ENCODE data around the gene SLC25A19. TPM values are rescaled to one million over a fixed set of nuclear protein-coding genes. Genes with fewer than 3 reads are reported as not detected.
A peak's percentile ranks its signal among the peaks of the same experiment; 100 is the strongest.

Gene SLC25A19
- total and polyA plus RNA-seq, 2 donors (not counting 1 experiment from before 2014, with no cell fraction given): 36.8 to 46.4 TPM

- TF ChIP-seq EZH2 (IDR thresholded peaks at IDR 0.05; ENCODE audit: borderline replicate concordance, insufficient read depth, low read depth, low read length, poor library complexity, severe bottlenecking) (no peak), CTCF (IDR thresholded peaks at IDR 0.05) (no peak)
- H3K4me3 ChIP-seq (ENCODE audit: control extremely low read depth in 1 of 5, extremely low read depth in 1 of 5, insufficient read depth in 1 of 5, low read depth in 2 of 5, low read length in 4 of 5): no peak overlapping the region
- H2AFZ ChIP-seq (ENCODE audit: insufficient read depth, low read depth, low read length, poor library complexity, severe bottlenecking): no peak overlapping the region
- H3K27me3 ChIP-seq (replicated peaks in 1 of 4; ENCODE audit: control extremely low read depth in 1 of 4, control insufficient read depth in 3 of 4, insufficient read depth in 4 of 4, low read length in 3 of 4): no peaks in the 10 kb centered on the region
- no peaks in the 10 kb centered on the region for H4K20me1 ChIP-seq (ENCODE audit: control insufficient read depth, insufficient read depth, low read length, poor library complexity, severe bottlenecking)
- H3K36me3 ChIP-seq (replicated peaks in 1 of 2; ENCODE audit: control extremely low read depth in 1 of 2, control insufficient read depth in 1 of 2, extremely low read depth in 1 of 2, insufficient read depth in 2 of 2, low read length in 1 of 2): peaks cover 21 to 74% of the 10 kb centered on the region in 2 experiments
- H3K4me1 Mint-ChIP-seq: no peaks in the 10 kb centered on the region
- no peak overlapping the region for H3K27ac ChIP-seq (ENCODE audit: low read length in 2 of 2)
- H3K27ac Mint-ChIP-seq: no peak overlapping the region
- over 99% methylated on average over 13 of the region's 18 CpGs for WGBS (ENCODE audit: insufficient coverage)
- DNase-seq: no peak
- no peaks in the 10 kb centered on the region for H3K4me1 ChIP-seq (ENCODE audit: control insufficient read depth in 2 of 2, insufficient read depth in 2 of 2, low read length in 2 of 2)
- ATAC-seq (ENCODE audit: low read depth): no peak
- H3K4me2 ChIP-seq (replicated peaks; ENCODE audit: low read depth, low read length, poor library complexity, severe bottlenecking): no peak overlapping the region
- ChIA-PET POLR2A (no interaction called here), CTCF (interaction anchor here (0.7 to 3.9 kb wide), 2 partner anchors 8 to 118 kb away, joined by 4 to 22 read pairs; no protein-coding TSS in a partner anchor)
- H3K9ac ChIP-seq (ENCODE audit: low read length): no peak overlapping the region
- intact Hi-C loops (cut with micrococcal nuclease): no loop called here
- no peaks in the 10 kb centered on the region for H3K27me3 Mint-ChIP-seq
- no peaks in the 10 kb centered on the region for H3K9me3 ChIP-seq (ENCODE audit: control extremely low read depth in 1 of 3, control insufficient read depth in 2 of 3, insufficient read depth in 1 of 3, low read length in 2 of 3)
- H3K9me3 Mint-ChIP-seq (ENCODE audit: insufficient read depth): no peaks in the 10 kb centered on the region
- no peak overlapping the region for H3K4me3 Mint-ChIP-seq
- H3K79me2 ChIP-seq (ENCODE audit: control insufficient read depth, insufficient read depth, low read length): peaks cover 2% of the 10 kb centered on the region
Observed at GRCh38 chr17:75231741-75232464, 57.3 kb downstream of the SLC25A19 start.

DNA sequence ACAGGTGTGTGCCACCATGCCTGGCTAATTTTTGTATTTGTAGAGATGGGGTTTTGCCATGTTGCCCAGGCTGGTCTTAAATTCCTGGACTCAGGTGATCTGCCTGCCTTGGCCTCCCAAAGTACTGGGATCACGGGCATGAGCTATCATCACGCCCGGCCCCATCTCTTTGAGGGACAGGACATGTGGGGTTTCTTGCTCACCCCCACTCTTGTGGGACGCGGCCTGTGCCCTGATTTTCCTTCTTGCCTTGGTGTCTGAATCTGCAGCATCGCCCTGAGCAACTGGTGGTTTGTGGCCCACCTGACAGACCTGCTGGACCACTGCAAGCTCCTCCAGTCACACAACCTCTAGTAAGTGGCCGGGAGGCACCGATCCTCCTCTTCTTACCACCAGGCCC lies 58.2 kb downstream of the SLC25A19 start:
- intact Hi-C loops (cut with micrococcal nuclease): no loop called here
- no peak overlapping the region for H3K27ac ChIP-seq (ENCODE audit: low read length in 2 of 2)
- DNase-seq: no peak
- ATAC-seq (ENCODE audit: low read depth): no peak
- H3K4me2 ChIP-seq (replicated peaks; ENCODE audit: low read depth, low read length, poor library complexity, severe bottlenecking): no peak overlapping the region
- no peak overlapping the region for H3K9ac ChIP-seq (ENCODE audit: low read length)
- no peaks in the 10 kb centered on the region for H3K4me1 ChIP-seq (ENCODE audit: control insufficient read depth in 2 of 2, insufficient read depth in 2 of 2, low read length in 2 of 2)
- no peak overlapping the region for H3K4me3 ChIP-seq (ENCODE audit: control extremely low read depth in 1 of 5, extremely low read depth in 1 of 5, insufficient read depth in 1 of 5, low read depth in 2 of 5, low read length in 4 of 5)
- TF ChIP-seq EZH2 (IDR thresholded peaks at IDR 0.05; ENCODE audit: borderline replicate concordance, insufficient read depth, low read depth, low read length, poor library complexity, severe bottlenecking) (no peak), CTCF (IDR thresholded peaks at IDR 0.05) (no peak)
- no peaks in the 10 kb centered on the region for H3K27me3 ChIP-seq (replicated peaks in 1 of 4; ENCODE audit: control extremely low read depth in 1 of 4, control insufficient read depth in 3 of 4, insufficient read depth in 4 of 4, low read length in 3 of 4)
- H2AFZ ChIP-seq (ENCODE audit: insufficient read depth, low read depth, low read length, poor library complexity, severe bottlenecking): no peak overlapping the region
- no peaks in the 10 kb centered on the region for H3K4me1 Mint-ChIP-seq
- no peak overlapping the region for H3K4me3 Mint-ChIP-seq
- H4K20me1 ChIP-seq (ENCODE audit: control insufficient read depth, insufficient read depth, low read length, poor library complexity, severe bottlenecking): no peaks in the 10 kb centered on the region
- POLR2A ChIA-PET: no interaction called here
- H3K79me2 ChIP-seq (ENCODE audit: control insufficient read depth, insufficient read depth, low read length): peaks cover 2% of the 10 kb centered on the region
- H3K27ac Mint-ChIP-seq: peak overlapping the region; percentile 78
- H3K9me3 Mint-ChIP-seq (ENCODE audit: insufficient read depth): no peaks in the 10 kb centered on the region
- H3K27me3 Mint-ChIP-seq: no peaks in the 10 kb centered on the region
- CTCF ChIA-PET: interaction anchor here (1.2 to 3.9 kb wide), 3 partner anchors 8 to 270 kb away, joined by 7 to 22 read pairs (median 14); no protein-coding TSS in a partner anchor
- H3K9me3 ChIP-seq (ENCODE audit: control extremely low read depth in 1 of 3, control insufficient read depth in 2 of 3, insufficient read depth in 1 of 3, low read length in 2 of 3): no peaks in the 10 kb centered on the region
- 100% methylated on average over 6 of the region's 8 CpGs for WGBS (ENCODE audit: insufficient coverage)
- H3K36me3 ChIP-seq (replicated peaks in 1 of 2; ENCODE audit: control extremely low read depth in 1 of 2, control insufficient read depth in 1 of 2, extremely low read depth in 1 of 2, insufficient read depth in 2 of 2, low read length in 1 of 2): peaks cover 18 to 74% of the 10 kb centered on the region in 2 experiments

Data from B cell (primary cell).